ENCODE data around the gene EDN2.

DNA sequence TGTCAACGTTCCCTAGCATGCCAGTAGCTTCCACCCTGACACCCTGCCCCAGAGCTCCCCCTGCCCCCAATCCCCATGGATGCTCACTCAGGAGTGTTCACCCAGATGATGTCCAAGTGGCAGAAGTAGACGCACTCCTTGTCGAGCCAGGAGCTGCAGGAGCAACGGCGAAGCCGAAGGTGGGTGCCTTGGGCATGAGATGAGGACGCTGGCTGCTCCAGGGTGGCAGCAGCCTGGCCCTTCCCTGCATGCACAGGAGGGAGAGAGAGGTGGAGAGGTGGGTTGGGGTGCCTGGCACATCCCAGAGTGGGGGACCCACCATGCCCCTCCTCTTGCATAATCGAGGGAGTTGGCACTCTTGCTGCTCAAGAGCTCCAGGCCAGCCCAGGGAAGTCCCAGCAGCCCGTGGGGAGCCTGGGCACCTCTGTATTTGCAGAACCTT lies 502 bp downstream of the EDN2 start:
- TF ChIP-seq, protein P1, sequence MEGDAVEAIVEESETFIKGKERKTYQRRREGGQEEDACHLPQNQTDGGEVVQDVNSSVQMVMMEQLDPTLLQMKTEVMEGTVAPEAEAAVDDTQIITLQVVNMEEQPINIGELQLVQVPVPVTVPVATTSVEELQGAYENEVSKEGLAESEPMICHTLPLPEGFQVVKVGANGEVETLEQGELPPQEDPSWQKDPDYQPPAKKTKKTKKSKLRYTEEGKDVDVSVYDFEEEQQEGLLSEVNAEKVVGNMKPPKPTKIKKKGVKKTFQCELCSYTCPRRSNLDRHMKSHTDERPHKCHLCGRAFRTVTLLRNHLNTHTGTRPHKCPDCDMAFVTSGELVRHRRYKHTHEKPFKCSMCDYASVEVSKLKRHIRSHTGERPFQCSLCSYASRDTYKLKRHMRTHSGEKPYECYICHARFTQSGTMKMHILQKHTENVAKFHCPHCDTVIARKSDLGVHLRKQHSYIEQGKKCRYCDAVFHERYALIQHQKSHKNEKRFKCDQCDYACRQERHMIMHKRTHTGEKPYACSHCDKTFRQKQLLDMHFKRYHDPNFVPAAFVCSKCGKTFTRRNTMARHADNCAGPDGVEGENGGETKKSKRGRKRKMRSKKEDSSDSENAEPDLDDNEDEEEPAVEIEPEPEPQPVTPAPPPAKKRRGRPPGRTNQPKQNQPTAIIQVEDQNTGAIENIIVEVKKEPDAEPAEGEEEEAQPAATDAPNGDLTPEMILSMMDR (IDR thresholded peaks at IDR 0.05): no peak
- TF ChIP-seq POLR2A (IDR thresholded peaks at IDR 0.05): no peak

Data from breast epithelium (tissue), 3 donors.